GM21367 (cell line): ENCODE data around the gene STOML2.

ENCODE experiments used
- ATAC-seq: cut with Tn5 transposase; IDR thresholded peaks from one replicate; pipeline ENCODE4 v1.9.1; 2021; ENCODE audit not compliant: unreplicated experiment

Gene STOML2

DNA sequence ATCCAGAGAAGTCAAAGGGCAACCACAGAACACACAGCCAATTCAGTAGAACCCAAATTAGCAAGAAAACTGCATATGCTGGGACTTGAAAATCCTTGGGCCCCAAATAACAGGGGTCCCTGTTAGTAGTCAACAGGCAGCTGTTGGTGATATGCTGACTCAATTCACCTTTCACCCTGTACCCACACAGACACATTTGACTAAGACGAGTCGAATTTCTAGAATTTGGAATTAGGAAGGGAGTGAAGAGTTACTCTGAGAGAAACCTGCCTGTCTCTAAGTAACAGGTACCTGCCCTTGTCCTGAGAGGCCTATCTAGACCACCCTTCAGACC, 29.7 kb downstream of the STOML2 start:
- ATAC-seq, result no peak

- ATAC-seq, result peak; percentile 83
These were observed 30.3 kb downstream of the STOML2 start, which contains the start of gene VCP for GRCh38 chr9:35072461-35073278. TSS of gene VCP (minus strand) at chr9:35072625. CDS start at chr9:35072353, 272 bp downstream.

DNA sequence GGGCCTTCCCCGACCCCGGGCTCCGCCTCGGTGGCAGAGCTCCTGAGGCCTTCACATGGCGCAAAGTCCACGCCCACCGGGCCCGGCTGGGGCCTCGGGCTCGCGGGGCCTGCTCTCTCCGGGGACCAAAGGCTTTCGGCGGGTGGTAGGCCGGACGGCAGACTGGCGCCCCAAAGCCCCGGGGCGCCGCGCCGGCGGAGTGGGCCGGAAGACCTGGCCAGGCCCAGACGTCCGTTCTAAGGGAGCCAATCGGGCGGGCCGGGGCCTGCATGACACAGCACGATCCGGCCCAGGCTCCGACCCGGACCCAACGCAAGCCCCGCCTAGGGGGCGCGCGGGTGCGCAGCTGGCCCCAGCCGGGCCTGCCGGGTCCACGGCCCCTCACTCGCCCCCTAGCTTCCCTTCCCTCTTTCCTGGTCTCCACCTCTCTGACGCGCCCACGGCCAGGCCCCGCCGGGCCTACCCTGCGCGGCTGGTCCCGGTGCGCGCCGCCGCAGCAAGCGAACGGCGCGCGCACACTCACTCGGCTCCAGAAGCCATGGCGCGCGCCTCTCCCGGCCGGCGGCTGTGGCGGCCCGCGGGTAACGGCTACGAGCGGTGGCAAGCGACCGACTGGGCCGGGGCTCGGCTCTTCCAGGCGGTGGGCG, 31.0 kb downstream of the STOML2 start:
- peak; percentile 41 for ATAC-seq

- no peak for ATAC-seq
These were observed 31.8 kb downstream of the STOML2 start for GRCh38 chr9:35070823-35071813.

GRCh38 chr9:35069020-35069419, 33.9 kb downstream of the STOML2 start:
- ATAC-seq, result no peak

DNA sequence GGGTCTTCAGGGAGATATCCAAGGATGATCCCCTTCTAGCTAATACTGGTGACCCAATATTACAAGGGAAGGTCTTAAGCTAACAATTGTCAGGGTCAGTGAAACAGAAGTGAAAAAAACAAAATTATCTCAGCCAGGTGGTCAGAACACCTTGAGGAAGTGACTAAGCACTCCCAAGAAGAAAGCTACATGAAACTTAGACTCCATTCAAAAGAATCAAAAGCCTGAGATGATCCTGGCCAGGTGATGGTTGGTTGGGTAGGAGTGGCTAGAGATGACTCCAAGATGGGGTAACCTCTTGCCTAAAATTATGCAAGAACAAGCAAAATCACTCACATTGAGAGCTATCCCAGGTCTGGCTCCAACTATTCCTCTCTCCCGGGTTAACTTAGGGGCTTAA, 35.9 kb downstream of the STOML2 start:
- no peak for ATAC-seq

DNA sequence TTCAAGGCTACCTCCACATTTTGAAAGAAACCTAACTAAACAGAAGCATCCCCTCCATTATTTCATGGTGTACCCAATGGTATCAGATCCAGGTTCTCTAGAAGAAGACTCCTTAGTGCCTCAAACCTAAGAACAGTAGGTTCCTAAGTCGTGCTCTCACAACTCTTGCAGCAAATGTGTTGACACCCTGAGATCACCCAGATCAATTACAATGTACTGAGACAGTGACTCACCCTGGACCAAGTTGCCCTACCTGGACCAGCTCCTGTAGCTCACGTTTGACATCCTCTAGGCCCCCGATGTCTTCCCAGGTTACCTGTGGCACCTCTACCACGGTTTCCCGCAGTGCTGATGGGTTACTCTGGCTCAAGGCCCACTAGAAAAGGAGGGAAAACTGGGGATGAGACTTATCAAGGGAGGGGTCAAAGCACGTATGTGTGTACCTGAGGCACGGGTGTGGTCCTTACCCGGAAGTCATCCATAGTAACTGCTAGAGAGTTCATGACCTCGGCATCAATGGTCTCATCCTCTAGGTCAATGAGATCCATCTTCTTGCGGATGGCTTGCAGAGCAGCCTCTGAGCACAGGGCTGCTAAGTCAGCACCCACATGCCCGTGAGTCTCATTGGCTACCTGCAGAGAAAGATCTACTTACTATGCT, 42.3 kb downstream of the STOML2 start:
- ATAC-seq, result no peak

DNA sequence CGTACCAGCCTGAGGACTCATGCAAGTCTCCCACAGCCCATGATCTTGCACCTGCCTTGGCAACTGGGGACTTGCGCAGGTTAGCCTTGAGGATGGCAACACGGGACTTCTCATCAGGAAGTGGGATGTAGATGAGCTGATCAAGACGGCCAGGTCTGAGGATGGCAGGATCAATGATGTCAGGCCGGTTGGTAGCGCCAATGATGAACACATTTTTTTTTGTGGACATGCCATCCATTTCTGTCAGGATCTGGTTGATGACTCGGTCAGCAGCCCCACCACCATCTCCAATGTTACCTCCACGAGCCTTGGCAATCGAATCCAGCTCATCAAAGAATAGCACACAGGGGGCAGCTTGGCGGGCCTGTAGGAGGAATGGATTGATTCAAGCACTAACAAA, 43.5 kb downstream of the STOML2 start:
- no peak for ATAC-seq

GRCh38 chr9:35057271-35057620, 45.7 kb downstream of the STOML2 start:
- no peak for ATAC-seq

DNA sequence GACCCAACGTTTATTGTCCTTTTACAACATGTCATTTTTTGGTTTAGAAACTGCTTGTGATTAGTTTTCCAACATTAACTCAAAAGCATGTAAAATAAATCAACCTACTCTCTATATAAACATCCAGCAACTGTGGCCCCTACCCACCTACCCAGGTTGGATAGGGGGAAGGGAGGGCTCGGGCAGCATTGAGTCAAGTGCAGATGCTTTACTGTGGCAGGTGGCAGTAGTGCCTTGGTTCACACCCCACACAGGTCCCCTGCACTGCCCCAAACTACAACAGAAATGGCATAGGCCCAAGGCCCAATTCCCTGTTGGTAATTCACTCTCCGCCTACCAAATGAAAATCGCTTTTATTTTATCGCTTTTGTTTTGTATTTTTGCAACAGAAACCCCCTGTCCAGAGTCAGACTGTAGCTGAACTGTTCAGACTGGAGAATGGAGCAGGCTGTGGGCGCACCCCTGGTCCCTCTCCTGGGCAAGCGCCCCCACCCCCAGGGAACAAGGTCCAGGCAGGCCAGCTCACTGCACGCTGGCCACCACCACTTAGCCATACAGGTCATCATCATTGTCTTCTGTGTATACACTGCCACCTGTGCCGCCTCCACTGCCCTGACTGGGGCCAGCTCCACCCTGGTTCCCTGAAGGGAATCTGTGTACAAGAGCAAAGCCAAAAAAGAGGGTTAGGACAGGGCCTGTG, 46.2 kb downstream of the STOML2 start:
- ATAC-seq, result no peak

- no peak for ATAC-seq
These were observed 47.9 kb downstream of the STOML2 start for GRCh38 chr9:35054871-35055644.

DNA sequence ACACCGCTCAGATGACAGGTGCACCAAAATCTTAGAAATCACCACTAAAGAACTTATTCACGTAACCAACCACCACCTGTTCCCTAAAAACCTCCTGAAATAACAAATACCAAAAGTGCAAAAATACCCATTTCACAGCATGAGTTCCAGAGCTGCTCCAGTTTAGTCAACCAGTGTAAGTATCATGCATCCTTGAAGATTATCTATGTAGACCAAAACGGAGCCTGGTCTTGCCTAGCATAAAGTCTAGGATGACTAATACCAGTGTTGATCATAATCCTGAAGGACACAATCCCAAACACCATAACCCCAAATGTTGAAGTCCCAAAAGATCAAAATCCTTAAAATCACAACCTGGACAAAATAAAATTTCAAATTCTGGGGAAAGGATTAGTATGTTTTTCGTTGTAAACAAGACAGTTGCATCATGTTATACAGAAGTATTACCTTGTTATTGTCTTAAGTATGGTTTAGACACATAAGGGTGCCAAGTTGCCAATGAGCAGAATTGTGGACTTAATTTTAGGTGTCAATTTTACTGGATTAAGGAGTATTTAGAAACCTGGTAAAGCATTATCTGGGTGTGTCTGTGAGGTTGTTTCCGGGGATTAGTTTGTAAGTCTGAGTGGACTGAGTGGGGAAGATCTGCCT, 48.6 kb downstream of the STOML2 start:
- ATAC-seq, result no peak

DNA sequence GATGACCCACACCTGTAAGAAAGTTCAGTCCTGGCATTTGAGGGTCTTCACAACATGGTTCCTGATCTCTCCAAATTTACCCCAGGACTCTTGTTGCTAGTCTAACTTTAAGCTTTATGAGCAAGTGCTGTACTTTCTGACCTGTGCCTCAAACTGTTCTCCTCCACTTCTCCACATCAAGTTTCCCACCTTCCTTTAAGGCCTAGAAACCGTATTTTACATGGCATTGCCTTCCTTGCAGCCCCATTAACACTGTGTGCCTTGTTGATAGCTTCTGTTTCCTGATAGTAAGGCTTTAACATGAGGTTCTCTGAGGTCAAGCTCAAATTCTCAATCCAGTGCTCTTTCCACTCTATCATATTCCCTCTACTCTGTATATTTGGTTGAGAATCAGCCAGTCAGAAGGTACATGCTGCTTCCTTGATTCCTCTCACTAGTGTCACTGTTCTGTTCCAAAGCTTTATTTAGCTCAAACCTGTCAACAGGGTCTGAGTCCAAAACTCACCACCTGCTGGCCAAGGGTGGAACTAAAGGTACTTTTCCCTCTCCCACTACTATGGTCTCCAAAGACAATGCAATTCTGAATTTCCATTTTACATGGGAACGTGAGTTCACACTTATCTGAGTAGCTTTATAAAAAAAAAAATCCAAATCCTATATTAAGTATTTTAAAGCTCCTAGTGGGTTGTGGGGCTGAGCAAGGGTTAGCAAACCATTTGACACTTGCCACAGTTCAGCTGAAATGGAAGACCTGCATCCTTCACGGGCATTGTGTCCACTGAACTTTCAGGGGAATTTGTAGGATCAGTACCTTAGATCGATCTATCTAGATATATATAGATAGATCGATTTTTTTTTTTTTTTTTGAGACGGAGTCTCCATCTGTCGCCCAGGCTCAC, 51.6 kb downstream of the STOML2 start:
- ATAC-seq, result no peak
